ENCODE results near the gene GALR2. TPM values are rescaled to one million over a fixed set of nuclear protein-coding genes. Genes with fewer than 3 reads are reported as not detected.

GALR2 gene
- total RNA-seq, 1 donor from 2014 or later, result 6.7 TPM

- no peak for DNase-seq (ENCODE audit: low spot score)
These were observed 18.2 kb downstream of the GALR2 start for GRCh38 chr17:76092526-76093413.

GRCh38 chr17:76094046-76094445, 19.5 kb downstream of the GALR2 start:
- no peak for DNase-seq (ENCODE audit: low spot score)

GRCh38 chr17:76095943-76096342, 21.4 kb downstream of the GALR2 start:
- DNase-seq (ENCODE audit: low spot score), result no peak

- DNase-seq (ENCODE audit: low spot score), result no peak
These were observed 23.2 kb downstream of the GALR2 start for GRCh38 chr17:76097716-76098295.

- no peak for DNase-seq (ENCODE audit: low spot score)
These were observed 28.3 kb downstream of the GALR2 start for GRCh38 chr17:76102944-76103273.

- DNase-seq (ENCODE audit: low spot score), result peak; percentile 97
These were observed 28.9 kb downstream of the GALR2 start, which contains the start of gene EXOC7 for GRCh38 chr17:76103274-76104139. TSS of gene EXOC7 (minus strand) at chr17:76103787. CDS start at chr17:76103692, 95 bp downstream.

- no peak for DNase-seq (ENCODE audit: low spot score)
These were observed 29.7 kb downstream of the GALR2 start for GRCh38 chr17:76104140-76104895.

GRCh38 chr17:76104896-76105231, 30.3 kb downstream of the GALR2 start:
- no peak for DNase-seq (ENCODE audit: low spot score)

- DNase-seq (ENCODE audit: low spot score), result peak; percentile 34
These were observed 32.1 kb downstream of the GALR2 start for GRCh38 chr17:76106703-76107102.

- no peak for DNase-seq (ENCODE audit: low spot score)
These were observed 32.9 kb downstream of the GALR2 start for GRCh38 chr17:76107509-76107908.

- no peak for DNase-seq (ENCODE audit: low spot score)
These were observed 37.4 kb downstream of the GALR2 start for GRCh38 chr17:76111956-76112355.

GRCh38 chr17:76115138-76115754, 40.7 kb downstream of the GALR2 start:
- DNase-seq (ENCODE audit: low spot score), result no peak

- DNase-seq (ENCODE audit: low spot score), result no peak
These were observed 45.1 kb downstream of the GALR2 start for GRCh38 chr17:76119409-76120371.

GRCh38 chr17:76120658-76121008, 46.1 kb downstream of the GALR2 start:
- DNase-seq (ENCODE audit: low spot score), result no peak

- no peak for DNase-seq (ENCODE audit: low spot score)
These were observed 47.4 kb downstream of the GALR2 start for GRCh38 chr17:76121932-76122430.

- DNase-seq (ENCODE audit: low spot score), result no peak
These were observed 48.0 kb downstream of the GALR2 start for GRCh38 chr17:76122431-76123190.

GRCh38 chr17:76123191-76123499, 48.6 kb downstream of the GALR2 start:
- DNase-seq (ENCODE audit: low spot score), result no peak

- DNase-seq (ENCODE audit: low spot score), result no peak
These were observed 49.4 kb downstream of the GALR2 start for GRCh38 chr17:76123749-76124581.

Data from umbilical cord (tissue), 2 donors.